Iris pigment epithelial cell (primary cell): ENCODE measurements around the gene SCYGR1.
"Not testable (repeated sequence)": the region's sequence is repeated elsewhere in the genome, so short reads cannot be mapped to it uniquely, and the experiment has no call there.

ENCODE experiments used
- DNase-seq: peaks from one replicate; pipeline ENCODE4 v3.0.0-alpha.2; 2011; ENCODE audit warnings: low read depth

The SCYGR1 gene, protein sequence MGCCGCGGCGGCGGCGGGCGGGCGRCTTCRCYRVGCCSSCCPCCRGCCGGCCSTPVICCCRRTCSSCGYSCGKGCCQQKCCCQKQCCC

DNA sequence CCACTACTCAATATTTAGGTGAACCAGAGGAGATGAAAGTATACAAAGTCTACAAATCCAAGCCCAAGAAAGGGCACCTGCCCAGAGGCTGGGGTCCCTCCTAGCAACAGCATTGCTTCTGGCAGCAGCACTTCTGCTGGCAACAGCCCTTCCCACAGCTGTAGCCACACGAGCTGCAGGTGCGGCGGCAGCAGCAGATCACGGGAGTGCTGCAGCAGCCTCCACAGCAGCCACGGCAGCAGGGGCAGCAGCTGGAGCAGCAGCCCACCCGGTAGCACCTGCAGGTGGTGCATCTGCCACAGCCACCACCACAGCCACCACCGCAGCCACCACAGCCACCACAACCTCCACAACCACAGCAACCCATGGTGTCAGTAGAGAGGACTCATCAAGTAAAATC, at the start of gene SCYGR1:
SCYGR1 (minus strand) TSS at position 367 of the 400 bp plus-strand sequence; CDS start at position 367, 0 bp downstream.
- DNase-seq = not testable (repeated sequence)

DNA sequence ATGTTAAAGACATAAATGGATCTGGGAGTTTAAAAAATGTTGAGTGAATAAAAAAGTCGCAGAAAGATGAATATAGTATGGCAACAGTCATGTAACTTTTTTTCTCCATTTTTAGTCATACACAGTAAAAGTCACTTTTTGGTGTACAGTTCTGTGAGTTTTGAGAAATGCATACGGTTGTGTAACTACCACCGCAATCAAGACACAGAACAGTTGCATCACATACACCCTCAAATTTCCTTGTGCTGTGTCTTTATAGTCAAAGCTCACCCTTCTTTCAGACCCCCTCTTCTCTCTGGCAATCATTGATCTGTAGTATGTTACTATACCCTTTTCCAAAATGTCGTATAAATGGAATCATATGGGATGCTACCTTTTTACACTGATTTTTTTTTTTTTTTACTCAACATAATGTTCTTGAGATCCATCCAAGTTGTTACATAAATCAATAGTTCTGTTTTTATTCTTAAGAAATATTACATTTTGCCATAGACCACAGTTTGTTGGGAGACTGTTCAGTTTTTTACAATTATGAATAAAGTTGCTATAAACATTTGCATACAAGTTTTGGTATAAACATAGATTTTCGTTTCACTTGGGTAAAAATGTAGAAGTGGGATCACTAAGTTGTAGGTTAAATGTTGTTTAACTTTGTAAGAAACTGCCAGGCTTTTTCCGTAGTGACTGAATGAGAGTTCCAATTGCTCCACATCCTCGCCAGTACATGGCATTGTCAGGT, 48.9 kb upstream of the SCYGR1 start:
- no peak for DNase-seq

DNA sequence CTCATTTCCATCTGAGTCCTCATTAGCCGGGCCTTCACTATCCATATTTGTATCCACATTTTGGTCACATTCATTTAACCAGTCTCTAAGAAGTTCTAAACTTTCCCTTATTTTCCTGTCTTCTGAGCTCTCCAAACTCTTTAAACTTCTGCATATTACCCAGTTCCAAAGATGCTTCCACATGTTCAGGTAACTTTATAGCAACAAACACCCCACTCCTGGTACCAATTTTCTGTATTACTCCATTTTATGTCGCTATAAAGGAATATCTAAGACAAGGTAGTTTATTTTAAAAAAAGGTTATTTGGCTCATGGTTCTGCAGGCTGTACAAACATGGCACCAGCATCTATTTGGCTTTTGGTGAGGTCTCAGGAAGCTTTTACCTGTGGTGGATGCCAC, 45.4 kb upstream of the SCYGR1 start:
- no peak for DNase-seq

DNA sequence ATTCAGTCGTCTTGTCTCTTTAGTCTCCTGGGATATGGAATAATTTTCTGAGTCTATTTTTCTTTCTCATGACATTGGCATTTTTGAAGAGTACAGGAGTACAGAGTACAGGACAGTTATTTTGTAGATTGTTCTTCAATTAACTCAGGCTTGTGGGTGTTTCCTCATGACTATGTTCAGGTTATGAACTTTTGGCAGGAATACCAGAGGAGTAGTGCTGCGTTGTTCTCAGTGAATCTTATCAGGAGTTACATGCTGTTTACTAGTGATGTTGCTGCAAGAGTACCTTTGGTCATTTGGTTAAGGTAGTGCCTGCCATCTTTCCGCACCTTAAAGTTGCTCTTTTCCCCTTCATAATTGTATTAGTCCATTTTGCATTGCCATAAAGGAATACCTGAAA, 42.9 kb upstream of the SCYGR1 start:
- DNase-seq = peak; percentile 87

DNA sequence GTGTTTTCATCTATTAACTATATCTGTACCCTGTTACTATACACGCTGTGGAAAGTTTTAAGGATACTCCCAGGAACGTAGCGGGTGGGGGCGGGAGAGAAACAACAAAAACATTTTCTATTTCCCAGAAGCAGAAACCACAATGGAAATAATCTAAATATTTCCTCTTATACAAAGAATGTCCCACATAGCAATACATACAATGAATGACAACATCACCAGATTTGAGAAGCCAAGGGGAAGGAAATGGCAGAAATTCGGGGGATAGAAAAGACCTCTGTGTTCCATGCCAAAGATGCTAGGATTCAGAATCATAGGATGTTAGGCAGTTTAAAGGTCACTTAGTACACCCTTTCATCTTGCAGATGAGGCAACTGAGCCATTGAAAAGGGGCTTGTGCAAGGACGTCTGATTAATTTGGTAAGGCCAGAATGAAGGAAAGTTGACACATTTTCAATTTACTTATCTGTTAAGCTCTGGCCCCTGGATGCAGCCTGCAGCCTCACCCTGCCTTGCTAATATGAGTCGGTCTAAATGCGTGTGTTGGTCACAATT, 41.1 kb upstream of the SCYGR1 start:
- peak; percentile 86 for DNase-seq

DNA sequence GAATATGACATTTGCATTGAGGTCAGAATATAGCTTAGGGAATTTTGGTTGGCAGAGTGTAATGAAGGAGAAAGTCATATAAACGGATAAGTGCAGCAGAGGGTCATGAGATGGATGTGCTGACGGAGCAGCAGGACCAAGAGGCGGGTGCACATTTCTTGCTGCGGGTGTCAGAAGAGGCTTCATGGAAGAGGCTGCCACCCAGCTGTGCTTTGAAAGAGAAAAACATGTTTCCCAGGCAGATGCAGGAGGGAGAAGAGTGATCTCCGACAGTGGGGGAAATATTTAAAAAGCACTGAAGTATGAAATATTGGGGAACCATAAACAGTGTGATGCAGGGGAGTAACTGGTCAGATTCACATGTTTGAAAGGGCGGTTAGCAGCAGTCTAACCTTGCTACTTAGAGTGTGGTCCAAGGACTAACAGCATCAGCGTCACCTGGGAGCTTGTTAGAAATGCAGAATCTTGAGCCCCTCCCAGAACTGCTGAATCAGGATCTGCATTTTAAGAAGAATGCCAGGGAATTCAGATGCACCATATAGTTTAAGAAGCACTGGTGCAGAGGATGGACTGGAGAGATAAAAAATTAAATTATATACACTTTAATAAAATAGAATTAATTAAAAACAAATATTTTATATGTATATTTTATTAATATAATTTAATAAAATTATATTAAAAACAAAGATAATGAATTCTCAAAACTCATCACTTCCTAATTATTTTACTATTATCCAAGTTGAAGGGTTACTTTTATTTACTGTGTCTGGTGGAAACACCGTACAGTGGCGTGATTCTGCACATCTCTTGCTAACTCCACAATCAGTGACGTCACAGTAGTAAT, 36.1 kb upstream of the SCYGR1 start:
- DNase-seq = no peak

DNA sequence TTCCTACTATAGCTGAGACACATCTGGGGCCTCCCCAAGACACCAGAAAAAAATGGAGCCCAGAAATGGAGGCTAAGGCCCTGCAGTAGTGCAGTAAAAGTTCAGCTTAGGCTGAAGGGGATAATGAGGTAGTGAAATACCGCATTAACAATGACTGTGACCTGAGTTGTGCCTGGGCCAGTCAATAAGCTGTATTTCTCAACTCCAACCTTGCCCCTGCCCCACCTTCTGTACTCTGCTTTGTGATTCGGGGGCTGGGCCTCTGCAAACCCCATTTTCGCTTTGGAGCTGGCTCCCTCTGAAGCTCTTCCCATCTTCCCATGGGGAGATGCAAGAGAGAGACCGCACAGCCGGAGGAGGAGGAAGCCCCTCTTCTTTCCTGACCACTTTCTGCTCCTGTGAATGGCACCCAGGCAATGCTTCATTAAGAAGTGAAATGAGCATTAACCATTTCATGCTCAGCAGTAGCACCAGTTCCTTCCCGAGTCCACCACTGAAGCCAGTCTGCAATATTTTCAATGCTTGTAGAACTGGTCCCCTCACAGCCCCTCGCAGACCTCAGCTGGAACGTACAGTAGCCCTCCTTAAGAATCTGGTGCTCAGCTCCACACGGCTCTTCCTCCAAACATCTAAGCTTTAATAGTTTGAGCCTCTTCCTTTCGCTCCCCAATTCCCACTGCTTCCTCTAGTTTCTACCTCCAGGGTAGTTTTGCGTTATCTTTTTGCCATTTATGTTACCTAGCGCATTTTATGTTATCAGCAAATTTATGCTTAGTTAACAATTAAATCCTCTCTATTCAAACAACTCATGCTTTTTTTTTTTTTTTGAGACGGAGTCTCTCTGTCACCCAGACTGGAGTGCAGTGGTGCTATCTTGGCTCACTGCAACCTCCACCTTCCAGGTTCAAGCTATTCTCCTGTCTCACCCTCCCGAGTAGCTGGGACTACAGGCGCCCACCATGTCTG, 32.6 kb upstream of the SCYGR1 start:
- DNase-seq = no peak

DNA sequence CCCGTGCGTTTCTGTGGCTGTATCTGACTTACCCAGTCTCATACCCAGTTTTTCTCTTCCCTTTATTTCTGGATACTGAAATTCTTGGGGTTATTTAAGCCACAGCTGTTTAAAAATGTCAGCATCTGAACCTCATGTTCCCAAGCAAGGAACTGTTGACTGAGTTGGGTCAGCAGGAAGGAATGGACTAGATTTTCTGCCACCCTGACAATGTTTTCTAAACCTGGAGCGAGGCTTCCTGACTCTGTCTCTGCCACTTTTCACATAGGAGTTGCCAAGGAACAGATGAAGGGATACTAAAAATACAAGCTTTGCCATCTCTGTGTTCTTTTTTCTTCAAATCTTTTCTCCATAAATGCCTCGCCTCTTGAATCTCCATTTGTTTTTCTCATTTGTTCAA, 29.0 kb upstream of the SCYGR1 start:
- DNase-seq = no peak

DNA sequence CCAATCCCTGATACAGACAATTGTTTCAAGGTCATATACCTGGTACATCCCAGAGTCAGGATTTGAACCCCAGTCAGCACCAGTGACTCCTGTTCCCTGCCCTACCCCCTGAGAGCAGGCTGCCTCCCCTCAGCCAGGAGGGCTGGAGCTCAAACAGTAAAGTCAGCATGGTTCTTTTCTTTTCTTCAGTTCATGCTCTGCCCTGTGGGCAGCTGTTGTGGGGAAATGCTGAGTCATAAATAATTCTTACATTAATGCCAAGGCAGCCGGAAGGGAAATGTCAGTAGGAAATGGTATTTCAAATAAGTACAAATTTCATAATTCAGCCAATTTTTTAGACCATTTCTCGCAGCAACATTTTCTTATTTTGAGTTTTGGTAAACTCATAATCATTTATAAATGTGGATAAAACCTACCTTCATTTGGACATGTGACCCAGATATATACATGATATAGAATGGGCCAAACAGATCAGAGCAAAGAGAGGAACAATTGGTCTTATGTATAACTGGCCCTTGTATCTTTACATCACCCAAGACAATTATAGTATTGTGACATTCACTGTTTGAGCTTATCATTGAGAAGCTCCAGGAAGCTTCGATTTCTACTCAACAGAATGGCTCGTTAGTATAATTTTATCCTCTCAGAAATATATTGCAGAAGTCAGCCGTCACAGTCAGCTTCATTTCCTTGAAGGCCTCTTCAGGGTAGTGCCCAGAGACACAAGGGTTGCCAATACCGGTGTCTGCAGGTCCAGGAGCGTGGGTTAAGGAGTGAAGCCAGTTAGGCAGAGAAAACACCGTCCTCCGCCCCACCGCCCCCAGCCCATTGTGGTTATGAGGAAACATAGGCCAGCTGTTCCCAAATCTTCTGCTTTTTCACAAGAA, 28.0 kb upstream of the SCYGR1 start:
- peak; percentile 91 for DNase-seq

DNA sequence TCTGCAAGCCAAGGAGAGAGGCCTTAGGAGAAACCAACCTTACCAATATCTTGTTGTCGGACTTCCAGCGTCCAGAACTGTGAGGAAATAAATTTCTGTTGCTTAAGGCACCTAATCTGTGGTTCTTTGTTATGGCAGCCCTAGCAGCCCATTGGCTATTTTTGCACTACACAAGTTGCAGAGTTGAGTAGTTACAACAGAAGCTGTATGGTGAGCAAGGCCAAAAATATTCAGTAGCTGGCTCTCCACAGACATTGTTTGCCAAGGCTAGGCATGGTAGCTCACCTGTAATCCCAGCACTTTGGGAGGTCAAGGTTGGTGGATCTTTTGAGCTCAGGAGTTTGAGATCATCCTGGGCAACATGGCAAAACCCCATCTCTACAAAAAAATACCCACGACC, 27.1 kb upstream of the SCYGR1 start:
- peak; percentile 94 for DNase-seq

DNA sequence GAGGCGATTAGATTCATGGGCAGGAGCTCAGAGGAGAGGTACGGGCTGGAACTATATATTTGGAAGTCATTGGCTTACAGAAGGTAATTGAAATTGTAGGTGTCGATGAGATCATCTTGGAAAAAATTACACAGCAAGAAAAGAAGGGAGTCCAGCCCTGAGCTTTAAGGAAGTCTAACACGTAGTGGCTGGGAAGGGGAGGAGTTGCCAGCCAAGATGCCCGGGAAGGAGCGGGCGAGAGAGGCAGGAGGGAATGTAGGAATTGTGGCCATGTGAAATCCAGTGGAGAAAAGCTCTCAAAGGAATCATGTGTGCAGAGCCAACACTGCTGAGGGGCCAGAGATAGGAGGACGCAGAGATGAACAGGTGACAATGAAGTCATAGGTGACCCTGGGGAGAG, 25.6 kb upstream of the SCYGR1 start:
- DNase-seq = no peak

DNA sequence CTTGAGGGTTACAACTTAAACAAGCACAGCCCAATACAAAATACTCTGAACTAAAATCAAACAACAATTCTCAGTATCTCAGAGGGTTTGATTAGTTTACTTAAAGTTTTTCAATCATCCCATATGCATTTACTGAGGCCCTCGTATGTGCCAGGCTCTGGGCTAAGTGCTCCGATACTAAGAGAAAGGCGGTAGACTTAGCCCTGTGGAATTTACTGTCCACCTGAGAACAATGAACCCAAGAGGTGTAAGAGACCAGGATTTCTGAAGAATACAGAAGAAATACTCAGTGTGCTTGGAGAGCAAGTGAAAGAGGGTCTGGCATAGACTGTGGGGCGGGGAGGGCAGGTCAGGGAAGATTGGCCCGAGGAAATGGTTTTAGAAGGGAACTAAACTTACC, 25.1 kb upstream of the SCYGR1 start:
- DNase-seq = no peak

DNA sequence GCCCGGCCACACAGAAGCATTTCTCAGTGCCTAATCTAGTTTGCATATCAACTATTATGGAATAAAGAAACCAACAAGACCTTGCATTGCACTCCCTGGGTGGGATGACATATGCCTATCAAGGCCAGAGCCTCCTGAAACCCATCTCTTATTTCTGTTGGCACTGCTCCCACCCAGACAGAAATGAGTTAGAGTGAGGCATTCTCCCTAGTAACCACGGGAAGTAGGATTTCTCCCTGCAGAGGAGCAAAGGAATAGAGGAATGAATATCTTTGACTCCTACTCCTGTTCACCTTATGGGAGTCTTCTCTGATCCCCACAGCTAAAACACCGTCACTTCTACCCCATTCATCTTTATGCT, 24.2 kb upstream of the SCYGR1 start:
- peak; percentile 78 for DNase-seq

DNA sequence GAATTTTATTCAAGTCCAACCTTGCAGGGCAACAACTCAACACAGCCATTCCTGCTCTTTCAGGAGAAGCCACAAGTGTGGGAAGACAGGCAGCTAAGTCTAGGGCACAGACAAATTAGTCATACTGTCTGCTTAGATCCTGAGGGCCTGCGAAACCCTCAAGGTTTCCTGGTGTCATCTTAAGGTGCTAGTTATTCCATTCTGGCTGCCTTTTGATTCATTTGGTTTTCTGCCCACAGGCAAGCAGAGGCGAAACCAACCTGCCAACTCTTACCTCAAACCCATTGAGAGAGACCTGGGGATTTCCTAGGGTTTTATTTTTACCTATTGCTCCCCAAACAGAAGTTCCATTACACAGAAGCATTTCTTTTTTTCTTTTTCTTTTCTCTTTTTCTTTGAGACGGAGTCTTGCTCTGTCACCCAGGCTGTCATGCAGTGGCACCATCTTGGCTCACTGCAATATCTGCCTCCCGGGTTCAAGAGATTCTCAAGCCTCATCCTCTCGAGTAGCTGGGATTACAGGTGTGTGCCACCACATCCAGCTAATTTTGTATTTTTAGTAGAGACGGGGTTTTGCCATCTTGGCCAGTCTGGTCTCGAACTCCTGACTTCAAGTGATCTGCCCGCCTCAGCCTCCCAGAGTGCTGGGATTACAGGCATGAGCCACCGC, 23.7 kb upstream of the SCYGR1 start:
- DNase-seq = peak; percentile 92

DNA sequence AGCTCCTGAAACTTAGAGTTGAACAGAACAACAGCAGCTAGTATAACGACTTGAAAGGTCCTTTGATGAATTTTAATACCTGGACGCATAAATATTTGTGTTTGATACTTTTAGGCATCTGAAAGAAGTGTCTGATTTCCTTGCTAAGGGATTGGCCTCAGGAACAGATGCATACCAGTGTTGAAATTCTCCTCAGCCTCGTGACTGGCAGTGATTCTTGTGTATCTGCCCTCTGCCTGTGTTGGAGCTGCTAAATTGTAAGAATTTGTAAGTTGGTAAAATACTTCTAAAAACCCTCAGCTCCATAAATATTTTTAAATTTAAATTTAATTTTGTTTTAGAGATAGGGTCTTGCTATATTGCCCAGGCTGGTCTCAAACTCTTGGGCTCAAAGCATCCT, 22.4 kb upstream of the SCYGR1 start:
- DNase-seq = peak; percentile 62

DNA sequence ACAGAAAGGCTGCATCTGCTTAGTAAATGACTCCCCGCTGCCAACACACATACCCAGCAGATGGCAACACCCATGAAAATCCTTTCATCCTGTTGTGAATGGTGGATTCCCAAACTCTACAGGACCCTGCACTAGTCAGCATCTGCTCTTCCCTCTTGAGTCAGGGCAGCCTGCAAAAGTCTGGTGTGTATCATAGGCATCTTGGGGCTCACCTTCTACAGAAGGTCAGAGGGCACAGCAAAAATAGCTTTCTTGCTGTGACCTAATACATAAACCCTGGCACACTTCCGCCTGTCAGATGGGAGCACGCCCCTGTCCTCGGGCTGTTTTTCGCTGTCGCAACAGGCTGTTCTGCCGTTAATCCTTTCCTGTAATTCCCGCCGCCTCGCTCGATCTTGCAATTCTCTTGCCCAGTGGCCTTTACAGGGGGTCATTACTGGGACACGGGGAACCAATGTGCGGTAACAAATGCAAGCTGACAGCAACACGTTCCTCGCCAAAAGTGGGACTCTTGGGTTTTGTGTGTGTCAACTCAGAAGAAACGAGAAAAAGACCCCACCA, 19.9 kb upstream of the SCYGR1 start:
- peak; percentile 90 for DNase-seq

DNA sequence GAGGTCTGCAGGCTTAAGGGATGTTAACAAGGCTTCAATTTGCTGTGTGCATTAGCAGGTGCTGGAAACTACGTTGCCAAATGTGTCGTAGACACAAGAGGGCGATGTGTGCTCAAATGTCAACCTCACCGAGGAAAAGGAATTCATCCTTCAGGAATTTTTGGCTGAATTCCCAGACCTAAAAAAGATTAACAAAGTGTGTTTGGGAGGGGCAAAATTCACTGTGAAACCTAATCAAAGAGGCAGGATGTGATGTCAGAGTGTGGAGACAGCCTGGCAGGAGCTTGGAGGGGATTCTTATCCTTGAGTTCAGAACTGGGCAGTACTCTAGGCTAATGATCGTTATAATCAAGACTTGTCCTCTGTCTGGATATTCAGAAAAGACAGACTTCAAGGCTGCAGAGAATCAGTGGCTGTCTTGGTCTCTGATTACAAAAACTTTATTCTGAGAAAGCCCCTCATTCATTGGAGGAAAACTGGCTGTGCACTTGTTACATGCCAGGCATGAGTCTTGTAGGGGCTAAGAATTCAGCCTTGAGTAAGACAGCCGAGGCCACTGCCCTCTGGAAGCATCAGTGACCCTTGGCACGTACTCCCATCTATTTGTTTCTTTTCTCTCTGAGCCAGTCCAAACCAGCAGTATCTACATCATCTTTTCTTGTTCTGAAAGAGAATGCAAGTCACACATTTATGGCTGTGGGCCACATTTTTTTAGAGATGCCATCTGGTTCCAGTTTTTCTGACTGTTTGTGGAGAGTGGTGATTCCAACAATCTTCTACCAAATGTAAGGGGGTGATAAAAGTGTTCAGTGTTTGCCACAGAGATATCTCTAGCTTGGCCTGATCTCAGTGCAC, 18.7 kb upstream of the SCYGR1 start:
- peak; percentile 96 for DNase-seq

DNA sequence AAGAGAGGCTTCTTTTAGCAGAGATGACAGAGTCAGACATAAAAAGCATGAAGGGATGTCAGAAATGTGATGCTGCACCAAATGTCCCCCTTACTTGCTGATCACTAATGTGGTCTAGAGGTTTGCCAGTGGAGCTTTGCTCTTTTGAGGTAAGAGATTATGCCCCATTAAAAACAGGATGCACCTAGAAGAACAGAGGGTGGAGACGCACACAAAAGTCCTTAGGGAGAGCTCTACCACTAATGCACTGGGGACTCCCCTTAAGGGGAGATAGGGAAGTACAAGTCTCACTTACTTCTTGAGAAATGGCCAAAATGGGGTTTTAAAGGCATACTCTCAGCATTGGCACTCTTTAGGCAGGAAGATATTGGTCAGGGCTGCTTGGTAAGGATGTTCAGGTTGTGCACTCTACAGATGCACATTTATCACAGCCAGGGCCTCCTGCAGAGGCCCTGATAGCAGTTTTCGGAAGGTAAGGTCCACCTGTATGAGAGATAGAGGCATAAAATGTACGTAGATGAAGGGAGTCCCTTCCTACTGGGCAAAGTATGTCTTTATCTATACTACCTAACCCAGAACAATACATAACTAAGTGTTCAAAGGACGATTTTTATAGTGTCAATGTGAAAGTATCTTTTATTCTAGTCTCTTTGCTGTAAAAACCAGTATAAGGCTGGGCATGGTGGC, 17.0 kb upstream of the SCYGR1 start:
- no peak for DNase-seq
